Hepatocyte (in vitro differentiated cells): Measurements from ENCODE around the gene PLEKHA4.

Experiments
- EZH2 ChIP-seq: fragments of 200-600 bp; sonication (generic); IDR thresholded peaks from 2 replicates; pipeline ENCODE4 v1.6.1; 2016; ENCODE audit warnings: antibody characterized with exemption, mild to moderate bottlenecking, borderline replicate concordance
- TF ChIP-seq, protein P1 (sequence below): fragments of 200-600 bp; sonication (generic); IDR thresholded peaks from 2 replicates; pipeline ENCODE4 v1.5.1; 2016; ENCODE audit warnings: antibody characterized with exemption, mild to moderate bottlenecking; ENCODE audit not compliant: poor library complexity

DNA sequence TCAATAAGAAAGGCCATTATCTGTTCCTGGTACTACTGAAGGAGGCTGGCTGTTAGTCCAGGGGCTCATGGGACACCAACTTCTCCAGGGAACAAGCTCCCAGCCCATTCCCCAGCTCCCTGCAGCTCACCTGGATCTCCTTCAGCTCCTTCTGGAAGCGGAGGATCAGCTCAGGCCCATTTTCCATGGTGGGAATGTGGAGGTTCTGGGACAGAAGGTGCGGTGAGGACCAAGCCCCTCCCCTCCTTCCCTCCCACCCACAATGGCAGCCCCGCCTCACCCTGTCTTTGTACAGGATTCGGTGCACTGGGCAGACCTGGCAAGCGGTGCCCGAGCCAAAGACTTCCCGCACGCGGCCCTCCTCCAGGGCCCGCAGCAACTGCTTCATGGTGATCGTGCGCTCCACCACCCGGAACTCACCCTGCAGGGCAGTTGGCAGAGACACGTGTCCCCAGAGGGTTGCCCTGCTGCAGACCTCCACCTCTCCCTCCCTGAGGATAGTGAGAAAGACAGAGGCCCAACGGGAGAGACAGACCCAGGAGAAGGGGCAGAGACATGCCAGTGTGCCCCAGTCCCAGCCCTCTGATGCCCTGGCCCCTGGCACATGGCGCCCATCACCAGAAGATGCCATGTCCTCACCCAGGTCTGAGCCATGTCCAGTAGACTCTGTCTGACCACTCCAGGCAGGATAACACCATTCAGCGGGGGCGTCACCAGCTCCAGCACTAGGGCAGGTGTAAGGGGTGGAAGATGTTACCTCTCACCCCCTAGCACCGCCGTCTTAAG lies 71.9 kb downstream of the PLEKHA4 start:
- TF ChIP-seq, protein P1, sequence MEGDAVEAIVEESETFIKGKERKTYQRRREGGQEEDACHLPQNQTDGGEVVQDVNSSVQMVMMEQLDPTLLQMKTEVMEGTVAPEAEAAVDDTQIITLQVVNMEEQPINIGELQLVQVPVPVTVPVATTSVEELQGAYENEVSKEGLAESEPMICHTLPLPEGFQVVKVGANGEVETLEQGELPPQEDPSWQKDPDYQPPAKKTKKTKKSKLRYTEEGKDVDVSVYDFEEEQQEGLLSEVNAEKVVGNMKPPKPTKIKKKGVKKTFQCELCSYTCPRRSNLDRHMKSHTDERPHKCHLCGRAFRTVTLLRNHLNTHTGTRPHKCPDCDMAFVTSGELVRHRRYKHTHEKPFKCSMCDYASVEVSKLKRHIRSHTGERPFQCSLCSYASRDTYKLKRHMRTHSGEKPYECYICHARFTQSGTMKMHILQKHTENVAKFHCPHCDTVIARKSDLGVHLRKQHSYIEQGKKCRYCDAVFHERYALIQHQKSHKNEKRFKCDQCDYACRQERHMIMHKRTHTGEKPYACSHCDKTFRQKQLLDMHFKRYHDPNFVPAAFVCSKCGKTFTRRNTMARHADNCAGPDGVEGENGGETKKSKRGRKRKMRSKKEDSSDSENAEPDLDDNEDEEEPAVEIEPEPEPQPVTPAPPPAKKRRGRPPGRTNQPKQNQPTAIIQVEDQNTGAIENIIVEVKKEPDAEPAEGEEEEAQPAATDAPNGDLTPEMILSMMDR = no peak
- TF ChIP-seq EZH2 = no peak
